Right lobe of liver (tissue), 6 donors: ENCODE data around the gene SPNS1. TPM values are rescaled to one million over a fixed set of nuclear protein-coding genes. Genes with fewer than 3 reads are reported as not detected.
A peak's percentile ranks its signal among the peaks of the same experiment; 100 is the strongest.
"Not testable (repeated sequence)": the region's sequence is repeated elsewhere in the genome, so short reads cannot be mapped to it uniquely, and the experiment has no call there.

ENCODE experiments used
- ATAC-seq, 4 donors: fragments of 200-7000 bp; cut with Tn5 transposase; one replicate each; pipeline ENCODE4 v1.9.1; 2020; ENCODE audit warnings: mild to moderate bottlenecking in 4 of 4, moderate library complexity in 4 of 4
- DNase-seq, 3 donors: peaks; one replicate each; pipeline ENCODE4 v3.0.0-alpha.2; 2020
- H3K27ac ChIP-seq, 3 donors: fragments of 200-600 bp; one replicate each; pipeline ENCODE4 v1.8.0; 2022
- H3K27me3 ChIP-seq, 2 donors: fragments of 200-600 bp; one replicate each; pipeline ENCODE4 v1.8.0; 2022
- H3K36me3 ChIP-seq, 4 donors: fragments of 200-600 bp; sonication (generic) in 1 of 4; one replicate each; pipeline versions ENCODE4 v1.5.1 to v1.8.0; 2017 to 2022; ENCODE audit warnings: control low read depth in 1 of 4
- H3K4me1 ChIP-seq, 4 donors: fragments of 200-600 bp; sonication (generic) in 1 of 4; one replicate each; pipeline versions ENCODE4 v1.5.1 to v1.8.0; 2017 to 2022; ENCODE audit warnings: control low read depth in 1 of 4
- H3K4me3 ChIP-seq, 3 donors: fragments of 200-600 bp; one replicate each; pipeline ENCODE4 v1.8.0; 2022
- H3K9me3 ChIP-seq, 4 donors: fragments of 200-600 bp; sonication (generic) in 1 of 4; one replicate each; pipeline versions ENCODE4 v1.5.1 to v1.8.0; 2017 to 2022; ENCODE audit warnings: control low read depth in 1 of 4
- POLR2A ChIP-seq: fragments of 450-650 bp; IDR thresholded peaks from one replicate; pipeline ENCODE4 v1.6.1; 2017; ENCODE audit warnings: antibody characterized with exemption, mild to moderate bottlenecking
- WGBS: methylation state at CpG from one replicate; pipeline ENCODE4 v1.1.6; 2018; ENCODE audit warnings: low coverage, low lambda C conversion rate; ENCODE audit not compliant: insufficient coverage; ENCODE audit errors: missing lambda C conversion rate; 5-methylcytosine and 5-hydroxymethylcytosine counted together
- intact Hi-C, 2 donors: fragments of 100-400 bp; cut with DNase I; formaldehyde crosslinking; loops; one replicate each; pipeline versions ENCODE4 v1.11.2 to v1.14.1; 2022
- total RNA-seq, 6 experiments: library from RNA; depleted of rRNA in 2 of 6; stranded (reverse); fragments of >200 nt in 2 of 6; fragmentation: NEBNext Ultra II Directional in 3 of 6; extraction: Animal tissue kit (Norgen Biotek cat#: 25700) in 3 of 6; gene quantifications; one replicate each; pipeline versions ENCODE4 v1.1.0 to v1.2.4, GENCODE V29; 2016 to 2023
- TF ChIP-seq, protein P1 (sequence below), 4 donors: fragments of 200-600 bp in 3 of 4; fragments of 450-650 bp in 1 of 4; IDR thresholded peaks; one replicate each; pipeline versions ENCODE4 v1.5.1 to v1.8.0; 2016 to 2022; ENCODE audit warnings: antibody characterized with exemption in 4 of 4, mild to moderate bottlenecking in 2 of 4
- donor health status: DM: no; HTN: yes; CAD: no.
- donor health status: DM: no; HTN: no; CAD: no.
- donor health status: DM: no; HTN: no; CAD: no.
- donor health status: DM: no; HTN: yes; CAD: no.
- donor health status: DM: no; HTN: yes; CAD: no.

The SPNS1 gene
- total RNA-seq, 6 experiments from 2014 or later, result 13.7 to 21.2 (median 17.7) TPM

- H3K9me3 ChIP-seq, result no peaks in the 10 kb centered on the region
- peaks cover 0 to 48% (median 1%) of the 10 kb centered on the region in 4 donors for H3K36me3 ChIP-seq
- ATAC-seq (no peak), DNase-seq (no peak)
- 95% methylated on average over 2 of the region's 3 CpGs for WGBS
- no peak overlapping the region for H3K27ac ChIP-seq
- no peaks in the 10 kb centered on the region for H3K27me3 ChIP-seq
- intact Hi-C loops, result no loop called here
- H3K4me1 ChIP-seq, result no peaks in the 10 kb centered on the region
- TF ChIP-seq POLR2A, result no peak
- TF ChIP-seq, protein P1, sequence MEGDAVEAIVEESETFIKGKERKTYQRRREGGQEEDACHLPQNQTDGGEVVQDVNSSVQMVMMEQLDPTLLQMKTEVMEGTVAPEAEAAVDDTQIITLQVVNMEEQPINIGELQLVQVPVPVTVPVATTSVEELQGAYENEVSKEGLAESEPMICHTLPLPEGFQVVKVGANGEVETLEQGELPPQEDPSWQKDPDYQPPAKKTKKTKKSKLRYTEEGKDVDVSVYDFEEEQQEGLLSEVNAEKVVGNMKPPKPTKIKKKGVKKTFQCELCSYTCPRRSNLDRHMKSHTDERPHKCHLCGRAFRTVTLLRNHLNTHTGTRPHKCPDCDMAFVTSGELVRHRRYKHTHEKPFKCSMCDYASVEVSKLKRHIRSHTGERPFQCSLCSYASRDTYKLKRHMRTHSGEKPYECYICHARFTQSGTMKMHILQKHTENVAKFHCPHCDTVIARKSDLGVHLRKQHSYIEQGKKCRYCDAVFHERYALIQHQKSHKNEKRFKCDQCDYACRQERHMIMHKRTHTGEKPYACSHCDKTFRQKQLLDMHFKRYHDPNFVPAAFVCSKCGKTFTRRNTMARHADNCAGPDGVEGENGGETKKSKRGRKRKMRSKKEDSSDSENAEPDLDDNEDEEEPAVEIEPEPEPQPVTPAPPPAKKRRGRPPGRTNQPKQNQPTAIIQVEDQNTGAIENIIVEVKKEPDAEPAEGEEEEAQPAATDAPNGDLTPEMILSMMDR (IDR thresholded peaks at IDR 0.05), result no peak
- H3K4me3 ChIP-seq, result no peak overlapping the region
Measured at GRCh38 chr16:28964072-28964471, 10.5 kb upstream of the SPNS1 start.

DNA sequence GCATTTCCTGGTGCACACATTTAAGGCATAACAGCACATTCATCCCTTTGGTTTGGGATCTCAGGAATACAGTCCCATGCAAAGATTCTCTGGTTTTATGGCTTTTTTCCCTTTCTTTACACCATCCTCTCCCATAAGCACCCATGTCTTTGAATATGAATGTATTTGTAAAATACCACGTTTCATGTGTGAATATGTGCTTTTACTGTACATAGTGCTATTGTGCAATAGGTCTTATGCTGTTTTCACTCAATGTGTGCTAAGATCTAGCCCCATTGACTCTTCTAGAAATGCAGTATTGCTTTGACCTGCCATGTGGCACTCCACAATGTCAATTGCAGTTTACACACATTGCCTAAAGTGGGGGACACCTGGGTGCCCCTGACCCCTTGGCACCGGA, 10.1 kb upstream of the SPNS1 start:
- intact Hi-C loops, result no loop called here
- WGBS, result 92% methylated on average over 2 of the region's 2 CpGs
- Histone ChIP-seq H3K36me3 (peaks cover 0 to 44% (median 0%) of the 10 kb centered on the region in 4 donors), H3K4me1 (no peaks in the 10 kb centered on the region), H3K27me3 (no peaks in the 10 kb centered on the region), H3K9me3 (no peaks in the 10 kb centered on the region), H3K27ac (no peak overlapping the region), H3K4me3 (no peak overlapping the region)
- ATAC-seq (no peak), DNase-seq (no peak)
- no peak for TF ChIP-seq POLR2A

GRCh38 chr16:28967156-28967555, 7.4 kb upstream of the SPNS1 start:
- no peak for DNase-seq
- Histone ChIP-seq H3K27me3 (no peaks in the 10 kb centered on the region), H3K4me1 (no peaks in the 10 kb centered on the region), H3K36me3 (peaks cover 0 to 26% (median 0%) of the 10 kb centered on the region in 4 donors), H3K4me3 (no peak overlapping the region), H3K27ac (no peak overlapping the region), H3K9me3 (no peaks in the 10 kb centered on the region)
- intact Hi-C loops, result no loop called here
- no CpG with 5 or more reads among the region's 4 CpGs for WGBS
- ATAC-seq, result no peak
- TF ChIP-seq, protein P1 (IDR thresholded peaks at IDR 0.05), result no peak
- TF ChIP-seq POLR2A, result no peak

DNA sequence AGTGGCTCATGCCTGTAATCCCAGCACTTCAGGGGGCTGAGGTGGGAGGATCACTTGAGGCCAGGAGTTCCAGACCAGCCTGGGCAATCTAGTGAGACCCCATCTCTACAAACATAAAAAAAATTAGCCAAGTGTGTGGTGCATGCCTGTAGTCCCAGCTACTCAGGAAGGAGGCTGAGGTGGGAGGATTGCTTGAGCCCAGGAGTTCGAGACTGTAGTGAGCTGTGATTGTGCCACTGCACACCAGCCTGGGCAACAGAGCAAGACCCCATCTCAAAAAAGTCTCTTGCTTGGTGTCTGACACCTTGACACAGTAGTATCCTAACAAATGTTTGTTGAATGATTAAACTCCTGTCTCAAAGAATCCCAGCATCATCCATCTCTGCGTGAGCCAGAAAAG, 4.9 kb upstream of the SPNS1 start:
- H3K4me1 ChIP-seq, H3K36me3 ChIP-seq, H3K4me3 ChIP-seq, H3K9me3 ChIP-seq, H3K27me3 ChIP-seq, intact Hi-C loops, ATAC-seq, H3K27ac ChIP-seq, DNase-seq: not testable (repeated sequence)
- 91% methylated on average over 1 of the region's 2 CpGs for WGBS

GRCh38 chr16:28974007-28974436, 556 bp upstream of the SPNS1 start:
- peak; percentile 54 to 68 (median 62) for ATAC-seq
- H3K27ac ChIP-seq, result peak overlapping the region; percentile 32 to 67 (median 57)
- intact Hi-C loops, result no loop called here
- WGBS, result 3% methylated on average over 14 of the region's 17 CpGs
- no peaks in the 10 kb centered on the region for H3K9me3 ChIP-seq
- H3K27me3 ChIP-seq, result no peaks in the 10 kb centered on the region
- peak in 1 of 3 donors; percentile 57 for DNase-seq
- H3K36me3 ChIP-seq, result peaks cover 0 to 1% (median 0%) of the 10 kb centered on the region in 4 donors
- peaks cover 0 to 13% (median 3%) of the 10 kb centered on the region in 4 donors for H3K4me1 ChIP-seq
- TF ChIP-seq, protein P1 (IDR thresholded peaks at IDR 0.05), result peak; percentile 38 to 63 (median 54)
- TF ChIP-seq POLR2A, result no peak
- H3K4me3 ChIP-seq, result peak overlapping the region; percentile 66 to 96 (median 93)
